Panc1 (cell line): ENCODE results near the gene LIN7C. TPM values are rescaled to one million over a fixed set of nuclear protein-coding genes. Genes with fewer than 3 reads are reported as not detected.
A peak's percentile ranks its signal among the peaks of the same experiment; 100 is the strongest.

Source experiments
- ATAC-seq: fragments of 200-7000 bp; cut with Tn5 transposase; 2 replicates; pipeline ENCODE4 v1.9.1; 2020; ENCODE audit warnings: mild to moderate bottlenecking, moderate library complexity
- BruUV-seq: library from RNA; stranded (reverse); fragments of 400-500 nt; replicated peaks from 2 replicates; lab custom pipeline; 2021; lab: Mats Ljungman, UMichigan
- CTCF ChIA-PET: fragments of 300-600 bp; sonication (Branson Sonifier 250); formaldehyde crosslinking; loops from one replicate; lab custom pipeline; 2022; ENCODE audit warnings: antibody characterized with exemption; lab: Charles Lee
- POLR2A ChIA-PET: fragments of 300-600 bp; sonication (Branson Sonifier 250); formaldehyde crosslinking; loops from one replicate; lab custom pipeline; 2022; ENCODE audit warnings: antibody characterized with exemption; lab: Charles Lee
- DNase-seq: peaks from one replicate; pipeline ENCODE4 v3.0.0-alpha.2; 2010; ENCODE audit warnings: low read depth, low spot score
- H3K27ac ChIP-seq: 2 replicates; pipeline ENCODE4 v1.5.1; 2011; ENCODE audit warnings: mild to moderate bottlenecking, low read length, inconsistent platforms
- H3K27me3 ChIP-seq: fragments of 200-500 bp; sonication (Bioruptor generic); 2 replicates; pipeline ENCODE4 v1.6.0; 2014; ENCODE audit warnings: low read length, inconsistent platforms; ENCODE audit not compliant: control insufficient read depth, insufficient read depth
- H3K36me3 ChIP-seq: fragments of 200-500 bp; sonication (Bioruptor generic); 2 replicates; pipeline ENCODE4 v1.5.1; 2014; ENCODE audit warnings: inconsistent platforms, mild to moderate bottlenecking, low read length, moderate library complexity; ENCODE audit not compliant: control insufficient read depth, insufficient read depth
- H3K4me1 ChIP-seq: 2 replicates; pipeline ENCODE4 v1.5.1; 2011; ENCODE audit warnings: inconsistent platforms, mild to moderate bottlenecking, low read length, moderate library complexity; ENCODE audit not compliant: control insufficient read depth, insufficient read depth
- H3K4me3 ChIP-seq, 2 experiments: 2 replicates each; pipeline ENCODE4 v1.5.1; 2011 to 2012; ENCODE audit warnings: low read depth in 2 of 2, low read length in 2 of 2, mild to moderate bottlenecking in 2 of 2, inconsistent platforms in 1 of 2, moderate library complexity in 1 of 2
- H3K9me3 ChIP-seq: fragments of 200-500 bp; sonication (Bioruptor generic); 2 replicates; pipeline ENCODE4 v1.5.1; 2014; ENCODE audit warnings: low read depth, mild to moderate bottlenecking, inconsistent platforms, low read length, moderate library complexity; ENCODE audit not compliant: control insufficient read depth, insufficient read depth
- CTCF ChIP-seq: fragments of 450-650 bp; IDR thresholded peaks from 2 replicates; pipeline ENCODE4 v1.5.1; 2017; ENCODE audit warnings: mild to moderate bottlenecking
- POLR2AphosphoS5 ChIP-seq: IDR thresholded peaks from 2 replicates; pipeline ENCODE4 v1.6.1; 2012; ENCODE audit warnings: mild to moderate bottlenecking, low read depth, low read length, moderate library complexity
- REST ChIP-seq, 2 experiments: IDR thresholded peaks; 2 replicates each; pipeline ENCODE4 v1.6.1; 2011 to 2012; ENCODE audit warnings: low read depth in 2 of 2, control low read depth in 1 of 2, low read length in 1 of 2, mild to moderate bottlenecking in 1 of 2, moderate library complexity in 1 of 2; ENCODE audit not compliant: insufficient read depth in 1 of 2
- SIN3A ChIP-seq: IDR thresholded peaks from 2 replicates; pipeline ENCODE4 v1.6.1; 2012; ENCODE audit warnings: low read depth, mild to moderate bottlenecking, low read length, moderate library complexity, borderline replicate concordance; ENCODE audit not compliant: insufficient read depth
- TCF7L2 ChIP-seq: IDR thresholded peaks from 2 replicates; pipeline ENCODE4 v1.6.1; 2011; ENCODE audit warnings: mild to moderate bottlenecking, low read depth, low read length, inconsistent platforms
- in situ Hi-C: cut with HindIII; loops from 2 replicates; pipeline ENCODE4 v1.10.0; 2016; ENCODE audit warnings: low sequenced_read_pairs, low pct_unique_long_range_greater_than_20kb
- intact Hi-C: fragments of 100-400 bp; cut with micrococcal nuclease; formaldehyde crosslinking; loops from one replicate; pipeline ENCODE4 v1.10.0; 2022; ENCODE audit not compliant: unreplicated experiment
- total RNA-seq: library from RNA; stranded (reverse); gene quantifications from one replicate; pipeline ENCODE4 v1.2.1, GENCODE V29; 2021; ENCODE audit not compliant: unreplicated experiment

Gene LIN7C
- total RNA-seq, 1 experiment from 2014 or later, result 44.2 TPM

- CTCF ChIA-PET, result no interaction called here
- no peaks in the 10 kb centered on the region for H3K4me1 ChIP-seq
- H3K9me3 ChIP-seq, result no peaks in the 10 kb centered on the region
- H3K27ac ChIP-seq, result no peak overlapping the region
- no peak for TF ChIP-seq POLR2AphosphoS5
- no peaks in the 10 kb centered on the region for H3K36me3 ChIP-seq
- ATAC-seq, result no peak
- no peaks in the 10 kb centered on the region; the same call in 1 of the 2 replicates for H3K27me3 ChIP-seq
- POLR2A ChIA-PET, result no interaction called here
- in situ Hi-C loops, result no loop called here
- intact Hi-C loops, result no loop called here
- DNase-seq, result no peak
- no peak overlapping the region for H3K4me3 ChIP-seq
- BruUV-seq, result no TSS peak
Measured at GRCh38 chr11:27526535-27526934, 20.0 kb upstream of the LIN7C start.

GRCh38 chr11:27525824-27526516, 19.4 kb upstream of the LIN7C start:
- in situ Hi-C loops (no loop called here), intact Hi-C loops (no loop called here)
- POLR2A ChIA-PET, result no interaction called here
- no peaks in the 10 kb centered on the region for H3K9me3 ChIP-seq
- CTCF ChIA-PET, result no interaction called here
- H3K4me3 ChIP-seq, result no peak overlapping the region
- no peak overlapping the region for H3K27ac ChIP-seq
- no peaks in the 10 kb centered on the region for H3K36me3 ChIP-seq
- no TSS peak for BruUV-seq
- ATAC-seq, result no peak
- no peak for DNase-seq
- peaks cover 2% of the 10 kb centered on the region; the same call in 1 of the 2 replicates for H3K27me3 ChIP-seq
- no peaks in the 10 kb centered on the region for H3K4me1 ChIP-seq
- TF ChIP-seq TCF7L2, result no peak
- no peak for TF ChIP-seq CTCF
- TF ChIP-seq SIN3A, result no peak
- TF ChIP-seq POLR2AphosphoS5, result no peak
- TF ChIP-seq REST (IDR thresholded peaks at IDR 0.05; ENCODE audit: insufficient read depth in 1 of 2, low read depth in 2 of 2, low read length in 1 of 2), result no peak

GRCh38 chr11:27524155-27524554, 17.6 kb upstream of the LIN7C start:
- CTCF ChIA-PET, result no interaction called here
- DNase-seq (no peak), ATAC-seq (no peak)
- in situ Hi-C loops (no loop called here), intact Hi-C loops (no loop called here)
- TF ChIP-seq TCF7L2 (no peak), CTCF (peak; percentile 39)
- no TSS peak for BruUV-seq
- Histone ChIP-seq H3K4me3 (no peak overlapping the region), H3K4me1 (no peaks in the 10 kb centered on the region), H3K36me3 (no peaks in the 10 kb centered on the region), H3K9me3 (no peaks in the 10 kb centered on the region), H3K27ac (no peak overlapping the region), H3K27me3 (peaks cover 2% of the 10 kb centered on the region)
- POLR2A ChIA-PET, result no interaction called here
